ENCODE results near the gene GAS7. TPM values are rescaled to one million over a fixed set of nuclear protein-coding genes. Genes with fewer than 3 reads are reported as not detected.
A peak's percentile ranks its signal among the peaks of the same experiment; 100 is the strongest.

The GAS7 gene
- total and polyA plus RNA-seq, 3 donors from 2014 or later: 70.2 to 184 (median 152) TPM

- H3K27ac ChIP-seq: peak overlapping the region; percentile 31 to 50
- TF ChIP-seq POLR2A (IDR thresholded peaks at IDR 0.05): no peak
- no peak for TF ChIP-seq CTCF (IDR thresholded peaks at IDR 0.05)
- no peaks in the 10 kb centered on the region for H3K27me3 ChIP-seq
- H3K4me1 ChIP-seq: peaks cover 26% of the 10 kb centered on the region
- DNase-seq: peak; percentile 63
- 71 to 83% methylated on average over 10 to 15 of the region's 15 CpGs for WGBS, 2 donors
- intact Hi-C loops (cut with DNase I; ENCODE audit: low total_unique reads): no loop called here
- no peaks in the 10 kb centered on the region for H3K36me3 ChIP-seq (ENCODE audit: low read depth, missing control alignments)
- no peaks in the 10 kb centered on the region for H3K9me3 ChIP-seq
- H3K4me3 ChIP-seq: peak overlapping the region in 1 of 2 donors; percentile 42
Measured at GRCh38 chr17:10034719-10035475, 163.5 kb downstream of the GAS7 start.

GRCh38 chr17:10033959-10034358, 164.4 kb downstream of the GAS7 start:
- WGBS, 2 donors: 80 to 87% methylated on average over 8 of the region's 8 CpGs
- intact Hi-C loops (cut with DNase I; ENCODE audit: low total_unique reads): no loop called here
- Histone ChIP-seq H3K27ac (peak overlapping the region; percentile 31 to 50), H3K36me3 (ENCODE audit: low read depth, missing control alignments) (no peaks in the 10 kb centered on the region), H3K27me3 (no peaks in the 10 kb centered on the region), H3K9me3 (no peaks in the 10 kb centered on the region), H3K4me1 (peaks cover 26% of the 10 kb centered on the region), H3K4me3 (no peak overlapping the region)
- no peak for DNase-seq
- TF ChIP-seq POLR2A (IDR thresholded peaks at IDR 0.05): no peak
- no peak for TF ChIP-seq CTCF (IDR thresholded peaks at IDR 0.05)

GRCh38 chr17:10033449-10033848, 165.0 kb downstream of the GAS7 start:
- no peak overlapping the region for H3K4me3 ChIP-seq
- no peak for DNase-seq
- WGBS, 2 donors: 83 to 91% methylated on average over 7 to 10 of the region's 10 CpGs
- H3K9me3 ChIP-seq: no peaks in the 10 kb centered on the region
- no peaks in the 10 kb centered on the region for H3K27me3 ChIP-seq
- H3K36me3 ChIP-seq (ENCODE audit: low read depth, missing control alignments): no peaks in the 10 kb centered on the region
- intact Hi-C loops (cut with DNase I; ENCODE audit: low total_unique reads): no loop called here
- no peak overlapping the region for H3K27ac ChIP-seq
- no peak for TF ChIP-seq POLR2A (IDR thresholded peaks at IDR 0.05)
- TF ChIP-seq CTCF (IDR thresholded peaks at IDR 0.05): no peak
- peaks cover 26% of the 10 kb centered on the region for H3K4me1 ChIP-seq

- H3K36me3 ChIP-seq (ENCODE audit: low read depth, missing control alignments): no peaks in the 10 kb centered on the region
- no peaks in the 10 kb centered on the region for H3K9me3 ChIP-seq
- peaks cover 25% of the 10 kb centered on the region for H3K4me1 ChIP-seq
- no peak overlapping the region for H3K4me3 ChIP-seq
- DNase-seq: no peak
- TF ChIP-seq CTCF (IDR thresholded peaks at IDR 0.05) (no peak), POLR2A (IDR thresholded peaks at IDR 0.05) (no peak)
- 55 to 57% methylated on average over 6 of the region's 6 CpGs for WGBS, 2 donors
- intact Hi-C loops (cut with DNase I; ENCODE audit: low total_unique reads): no loop called here
- H3K27ac ChIP-seq: peak overlapping the region in 1 of 2 donors; percentile 44
- no peaks in the 10 kb centered on the region for H3K27me3 ChIP-seq
Measured at GRCh38 chr17:10032118-10032852, 166.1 kb downstream of the GAS7 start.
